Measurements from ENCODE around the gene RALGPS2.

GRCh38 chr1:178846306-178846705, 121.3 kb downstream of the RALGPS2 start:
- TF ChIP-seq POLR2A (conservative IDR thresholded peaks at IDR 0.05): no peak
- no peak for TF ChIP-seq SMC3 (conservative IDR thresholded peaks at IDR 0.05; ENCODE audit: insufficient read depth, low read depth, low read length)
- no peak for TF ChIP-seq CTCF (IDR thresholded peaks at IDR 0.05 in 2 of 3, conservative IDR thresholded peaks at IDR 0.05 in 1 of 3; ENCODE audit: insufficient read depth in 2 of 3, low read depth in 1 of 3, low read length in 3 of 3)
- TF ChIP-seq ZKSCAN8 (CRISPR knock-in tag; IDR thresholded peaks at IDR 0.05): no peak
- TF ChIP-seq MTA1 (IDR thresholded peaks at IDR 0.05; ENCODE audit: borderline replicate concordance): no peak
- TF ChIP-seq MAX (CRISPR knock-in tag; IDR thresholded peaks at IDR 0.05): no peak
- no peak for TF ChIP-seq BRCA1 (IDR thresholded peaks at IDR 0.05)
- TF ChIP-seq BRCA1 (CRISPR knock-in tag; IDR thresholded peaks at IDR 0.05): no peak
- no peak for TF ChIP-seq ZNF274 (IDR thresholded peaks at IDR 0.05; ENCODE audit: borderline replicate concordance, low read depth, low read length)
- TF ChIP-seq RERE (CRISPR knock-in tag; IDR thresholded peaks at IDR 0.05; ENCODE audit: borderline replicate concordance): no peak
